HG03460 (cell line): Measurements from ENCODE around the gene LACTBL1.

Experiments
- ATAC-seq: cut with Tn5 transposase; IDR thresholded peaks from one replicate; pipeline ENCODE4 v1.9.1; 2021; ENCODE audit not compliant: unreplicated experiment

Gene LACTBL1

DNA sequence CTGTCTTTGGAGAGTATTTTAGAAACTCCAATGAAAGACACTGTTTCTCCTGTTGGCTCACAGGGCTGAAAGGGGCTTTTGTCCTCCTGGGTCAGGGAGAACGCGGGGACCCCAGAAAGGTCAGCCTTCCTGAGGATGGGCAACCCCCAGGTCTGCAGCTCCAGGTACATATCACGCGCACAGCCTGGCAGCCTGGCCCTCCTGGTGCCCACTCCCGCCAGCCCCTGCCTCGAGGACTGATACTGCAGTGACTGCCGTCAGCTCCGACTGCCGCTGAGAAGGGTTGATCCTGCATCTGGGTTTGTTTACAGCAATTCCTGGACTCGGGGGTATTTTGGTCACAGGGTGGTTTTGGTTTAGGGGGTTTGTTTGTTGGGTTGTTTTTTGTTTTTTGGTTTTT lies 58.5 kb downstream of the LACTBL1 start:
- no peak for ATAC-seq

DNA sequence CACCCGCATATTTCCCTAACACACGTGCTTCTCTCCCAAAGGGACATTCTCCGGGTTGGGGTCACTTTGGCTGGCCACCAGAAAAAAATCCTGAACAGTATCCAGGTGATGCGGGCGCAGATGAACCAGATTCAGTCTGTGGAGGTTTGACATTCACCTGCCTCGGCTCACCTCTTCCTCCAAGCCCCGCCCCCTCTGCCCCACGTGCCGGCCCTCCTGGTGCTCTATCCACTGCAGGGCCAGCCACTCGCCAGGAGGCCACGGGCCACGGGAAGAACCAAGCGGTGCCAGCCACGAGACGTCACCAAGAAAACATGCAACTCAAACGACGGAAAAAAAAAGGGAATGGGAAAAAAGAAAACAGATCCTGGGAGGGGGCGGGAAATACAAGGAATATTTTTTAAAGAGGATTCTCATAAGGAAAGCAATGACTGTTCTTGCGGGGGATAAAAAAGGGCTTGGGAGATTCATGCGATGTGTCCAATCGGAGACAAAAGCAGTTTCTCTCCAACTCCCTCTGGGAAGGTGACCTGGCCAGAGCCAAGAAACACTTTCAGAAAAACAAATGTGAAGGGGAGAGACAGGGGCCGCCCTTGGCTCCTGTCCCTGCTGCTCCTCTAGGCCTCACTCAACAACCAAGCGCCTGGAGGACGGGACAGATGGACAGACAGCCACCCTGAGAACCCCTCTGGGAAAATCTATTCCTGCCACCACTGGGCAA lies 59.1 kb downstream of the LACTBL1 start:
- ATAC-seq, result no peak

DNA sequence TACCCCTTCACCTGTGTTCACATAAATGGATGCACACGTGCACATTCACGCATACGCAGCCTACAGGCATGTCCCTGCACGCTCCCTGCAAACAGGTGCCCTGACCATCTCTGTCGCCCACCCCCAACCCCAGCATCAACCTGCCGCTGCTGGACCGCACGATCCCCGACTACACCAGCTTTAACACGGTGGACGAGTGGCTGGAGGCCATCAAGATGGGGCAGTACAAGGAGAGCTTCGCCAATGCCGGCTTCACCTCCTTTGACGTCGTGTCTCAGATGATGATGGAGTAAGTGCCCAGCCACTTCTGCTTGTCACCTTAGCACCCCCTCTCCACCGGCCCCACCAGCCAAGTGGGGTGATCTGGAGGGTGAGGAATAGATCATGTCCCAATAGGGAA lies 60.4 kb downstream of the LACTBL1 start:
- ATAC-seq, result no peak

DNA sequence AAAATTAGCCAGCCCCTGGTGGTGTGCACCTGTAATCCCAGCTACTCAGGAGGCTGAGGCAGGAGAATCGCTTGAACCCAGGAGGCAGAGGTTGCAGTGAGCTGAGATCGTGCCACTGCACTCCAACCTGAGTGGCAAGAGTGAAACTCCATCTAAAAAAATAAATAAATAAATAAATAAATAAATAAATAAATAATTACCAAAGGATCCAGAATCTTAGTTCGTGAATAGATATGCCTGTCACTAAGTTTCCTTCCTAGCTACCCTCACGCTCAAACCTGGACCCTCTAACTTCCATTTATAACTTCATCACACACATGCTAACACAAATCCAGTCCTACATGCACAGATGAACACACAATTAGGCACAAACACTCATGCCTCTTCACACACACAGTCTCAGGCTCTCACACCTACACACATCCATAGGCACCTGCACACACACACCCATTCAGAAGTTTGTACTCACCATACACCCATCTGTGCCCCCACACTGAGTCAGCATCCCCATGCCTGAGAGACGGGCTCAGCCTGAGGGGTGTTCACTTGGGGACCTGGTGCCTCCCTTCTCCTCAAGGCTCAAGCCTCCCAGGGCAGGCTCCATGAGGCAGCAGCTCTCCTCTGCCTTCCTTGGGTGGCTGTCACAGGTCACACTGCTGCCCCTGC lies 61.5 kb downstream of the LACTBL1 start:
- no peak for ATAC-seq

DNA sequence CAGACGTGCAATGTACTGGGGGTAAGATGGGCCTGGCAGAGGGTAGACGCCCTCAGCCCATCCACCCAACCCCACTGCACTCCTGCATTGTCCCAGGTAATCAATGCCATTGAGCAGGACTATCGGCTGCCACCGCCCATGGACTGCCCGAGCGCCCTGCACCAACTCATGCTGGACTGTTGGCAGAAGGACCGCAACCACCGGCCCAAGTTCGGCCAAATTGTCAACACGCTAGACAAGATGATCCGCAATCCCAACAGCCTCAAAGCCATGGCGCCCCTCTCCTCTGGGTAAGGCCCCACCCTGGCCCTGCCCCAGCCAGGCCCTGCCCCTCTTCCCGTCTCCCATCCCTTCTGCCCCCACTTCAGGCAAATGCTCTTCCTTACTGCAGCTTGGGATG lies 62.4 kb downstream of the LACTBL1 start:
- no peak for ATAC-seq

DNA sequence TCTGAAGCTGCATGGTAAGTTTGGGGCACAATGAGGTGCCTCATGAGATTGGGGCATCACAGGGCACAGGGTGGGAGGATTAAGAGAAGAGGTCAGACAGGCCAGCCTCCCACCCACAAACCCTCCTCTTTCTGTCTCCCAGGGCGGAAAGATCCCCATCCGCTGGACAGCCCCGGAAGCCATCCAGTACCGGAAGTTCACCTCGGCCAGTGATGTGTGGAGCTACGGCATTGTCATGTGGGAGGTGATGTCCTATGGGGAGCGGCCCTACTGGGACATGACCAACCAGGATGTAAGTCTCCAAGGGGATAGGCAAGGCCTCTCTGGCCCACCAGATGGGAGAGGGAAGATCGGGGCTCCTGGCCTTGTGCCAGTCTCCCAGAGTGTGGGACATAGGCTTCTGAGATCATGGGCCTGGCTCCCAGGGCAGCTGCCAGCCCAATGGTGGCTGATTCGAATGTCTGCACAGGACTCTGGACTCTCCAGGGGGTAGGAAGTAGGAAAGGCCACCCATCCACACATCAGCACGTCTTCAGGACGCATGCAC lies 63.7 kb downstream of the LACTBL1 start:
- no peak for ATAC-seq

DNA sequence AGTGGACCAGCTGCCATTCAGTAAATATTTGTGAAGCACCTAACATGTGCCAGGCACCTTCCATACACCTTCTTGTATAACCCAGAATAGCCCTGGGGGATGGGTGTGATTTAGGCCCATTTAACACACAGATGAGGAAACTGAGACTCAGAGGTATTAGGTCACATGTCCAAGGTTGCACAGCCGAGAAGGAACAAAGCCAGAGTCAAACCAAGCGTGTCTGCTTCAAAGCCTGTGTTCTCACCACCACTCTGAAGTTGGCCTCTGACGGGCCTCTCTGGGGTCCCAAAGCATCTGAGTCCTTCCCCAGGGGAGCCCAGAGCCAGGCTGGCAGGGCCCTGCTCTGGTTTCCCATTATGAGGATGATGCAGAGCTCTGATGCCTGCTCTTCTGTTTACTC lies 65.1 kb downstream of the LACTBL1 start:
- no peak for ATAC-seq

DNA sequence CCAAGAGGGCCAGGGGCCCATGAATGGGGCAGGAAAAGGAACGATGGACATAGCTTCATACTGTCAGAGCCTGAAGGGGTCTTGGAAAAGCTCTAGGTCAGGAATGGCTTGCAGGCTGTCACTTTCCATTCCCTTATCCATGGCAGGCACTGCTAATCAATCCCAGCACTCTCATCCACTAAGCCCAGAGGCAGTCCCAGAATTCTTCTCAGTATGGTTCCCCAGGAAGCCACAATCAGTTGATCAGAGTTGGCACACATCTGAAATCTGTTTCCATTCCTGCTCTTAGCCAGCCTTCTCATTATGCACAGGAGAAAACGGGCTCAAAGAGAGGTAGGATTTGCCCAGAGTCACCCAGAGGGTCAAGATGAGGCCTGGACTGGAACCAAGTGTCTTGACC lies 65.7 kb downstream of the LACTBL1 start:
- no peak for ATAC-seq

DNA sequence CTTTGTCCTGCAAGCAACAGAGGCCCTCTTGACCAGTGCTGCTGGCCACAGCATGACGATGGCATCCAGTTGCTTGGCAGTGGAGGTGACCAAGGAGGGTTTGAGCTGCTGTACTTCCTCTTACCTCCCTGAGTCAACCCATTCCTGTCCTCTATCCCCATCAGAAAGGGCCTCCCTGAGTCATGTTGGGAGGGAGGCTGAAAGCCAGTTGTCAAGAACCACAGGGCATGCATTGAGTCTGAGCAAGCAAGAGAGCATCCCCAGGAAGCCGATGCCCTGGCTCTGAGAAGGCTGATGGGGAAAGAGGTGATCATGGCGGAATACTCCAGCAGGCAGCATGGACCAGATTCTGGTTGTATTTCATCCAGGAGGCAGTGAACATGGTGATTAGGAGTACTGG lies 69.6 kb downstream of the LACTBL1 start:
- ATAC-seq, result no peak
